ENCODE measurements around the gene DQX1. TPM values are rescaled to one million over a fixed set of nuclear protein-coding genes. Genes with fewer than 3 reads are reported as not detected.

The DQX1 gene
- total RNA-seq, 1 experiment from 2014 or later, result 1.3 TPM

DNA sequence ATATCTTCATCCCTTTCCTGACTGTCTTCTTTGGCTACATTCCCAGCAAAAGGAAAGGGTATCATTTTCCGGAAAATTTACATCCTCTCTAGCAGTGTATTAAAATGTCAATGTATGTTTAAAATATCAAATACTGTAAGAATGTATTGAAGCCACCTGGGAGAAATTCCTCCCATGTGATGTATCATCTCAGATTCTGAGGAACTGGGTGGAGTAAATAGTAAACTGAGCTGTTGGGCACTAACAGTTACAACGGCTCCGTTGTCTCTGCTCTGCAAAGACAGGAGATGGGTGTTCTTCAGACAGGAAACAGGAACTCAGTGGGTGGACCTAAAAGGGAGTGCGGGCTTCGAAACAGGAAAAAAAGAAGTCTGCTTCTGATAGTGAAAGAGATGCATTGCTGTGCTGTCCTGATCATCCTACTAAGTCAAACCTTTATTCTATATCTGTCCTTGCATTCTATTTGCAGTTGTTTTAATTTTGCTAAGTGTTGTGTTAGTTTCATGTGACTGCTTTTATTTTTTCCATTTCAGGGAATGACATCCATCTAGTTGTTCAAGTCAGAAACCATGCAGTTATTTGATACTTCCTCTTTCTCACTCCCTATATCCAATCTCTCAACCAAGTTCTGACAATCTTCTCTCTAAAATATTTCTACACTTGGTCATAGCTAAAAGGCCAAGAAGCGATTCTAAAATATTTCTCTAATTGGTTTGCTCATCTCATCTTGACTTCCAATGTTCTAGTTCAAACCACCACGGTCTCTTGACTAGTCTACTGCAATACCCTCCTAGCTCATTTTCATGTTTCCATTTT lies 47.9 kb upstream of the DQX1 start (continued):
- TF ChIP-seq ZNF423 (CRISPR knock-in tag; IDR thresholded peaks at IDR 0.05) (no peak), SP1 (CRISPR knock-in tag; conservative IDR thresholded peaks at IDR 0.05) (no peak)
- TF ChIP-seq, protein P1, sequence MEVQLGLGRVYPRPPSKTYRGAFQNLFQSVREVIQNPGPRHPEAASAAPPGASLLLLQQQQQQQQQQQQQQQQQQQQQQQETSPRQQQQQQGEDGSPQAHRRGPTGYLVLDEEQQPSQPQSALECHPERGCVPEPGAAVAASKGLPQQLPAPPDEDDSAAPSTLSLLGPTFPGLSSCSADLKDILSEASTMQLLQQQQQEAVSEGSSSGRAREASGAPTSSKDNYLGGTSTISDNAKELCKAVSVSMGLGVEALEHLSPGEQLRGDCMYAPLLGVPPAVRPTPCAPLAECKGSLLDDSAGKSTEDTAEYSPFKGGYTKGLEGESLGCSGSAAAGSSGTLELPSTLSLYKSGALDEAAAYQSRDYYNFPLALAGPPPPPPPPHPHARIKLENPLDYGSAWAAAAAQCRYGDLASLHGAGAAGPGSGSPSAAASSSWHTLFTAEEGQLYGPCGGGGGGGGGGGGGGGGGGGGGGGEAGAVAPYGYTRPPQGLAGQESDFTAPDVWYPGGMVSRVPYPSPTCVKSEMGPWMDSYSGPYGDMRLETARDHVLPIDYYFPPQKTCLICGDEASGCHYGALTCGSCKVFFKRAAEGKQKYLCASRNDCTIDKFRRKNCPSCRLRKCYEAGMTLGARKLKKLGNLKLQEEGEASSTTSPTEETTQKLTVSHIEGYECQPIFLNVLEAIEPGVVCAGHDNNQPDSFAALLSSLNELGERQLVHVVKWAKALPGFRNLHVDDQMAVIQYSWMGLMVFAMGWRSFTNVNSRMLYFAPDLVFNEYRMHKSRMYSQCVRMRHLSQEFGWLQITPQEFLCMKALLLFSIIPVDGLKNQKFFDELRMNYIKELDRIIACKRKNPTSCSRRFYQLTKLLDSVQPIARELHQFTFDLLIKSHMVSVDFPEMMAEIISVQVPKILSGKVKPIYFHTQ (CRISPR knock-in tag; IDR thresholded peaks at IDR 0.05), result no peak
- TF ChIP-seq, protein P2, sequence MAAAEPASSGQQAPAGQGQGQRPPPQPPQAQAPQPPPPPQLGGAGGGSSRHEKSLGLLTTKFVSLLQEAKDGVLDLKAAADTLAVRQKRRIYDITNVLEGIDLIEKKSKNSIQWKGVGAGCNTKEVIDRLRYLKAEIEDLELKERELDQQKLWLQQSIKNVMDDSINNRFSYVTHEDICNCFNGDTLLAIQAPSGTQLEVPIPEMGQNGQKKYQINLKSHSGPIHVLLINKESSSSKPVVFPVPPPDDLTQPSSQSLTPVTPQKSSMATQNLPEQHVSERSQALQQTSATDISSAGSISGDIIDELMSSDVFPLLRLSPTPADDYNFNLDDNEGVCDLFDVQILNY (CRISPR knock-in tag; IDR thresholded peaks at IDR 0.05), result no peak
- TF ChIP-seq, protein P3, sequence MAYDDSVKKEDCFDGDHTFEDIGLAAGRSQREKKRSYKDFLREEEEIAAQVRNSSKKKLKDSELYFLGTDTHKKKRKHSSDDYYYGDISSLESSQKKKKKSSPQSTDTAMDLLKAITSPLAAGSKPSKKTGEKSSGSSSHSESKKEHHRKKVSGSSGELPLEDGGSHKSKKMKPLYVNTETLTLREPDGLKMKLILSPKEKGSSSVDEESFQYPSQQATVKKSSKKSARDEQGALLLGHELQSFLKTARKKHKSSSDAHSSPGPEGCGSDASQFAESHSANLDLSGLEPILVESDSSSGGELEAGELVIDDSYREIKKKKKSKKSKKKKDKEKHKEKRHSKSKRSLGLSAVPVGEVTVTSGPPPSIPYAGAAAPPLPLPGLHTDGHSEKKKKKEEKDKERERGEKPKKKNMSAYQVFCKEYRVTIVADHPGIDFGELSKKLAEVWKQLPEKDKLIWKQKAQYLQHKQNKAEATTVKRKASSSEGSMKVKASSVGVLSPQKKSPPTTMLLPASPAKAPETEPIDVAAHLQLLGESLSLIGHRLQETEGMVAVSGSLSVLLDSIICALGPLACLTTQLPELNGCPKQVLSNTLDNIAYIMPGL (CRISPR knock-in tag; IDR thresholded peaks at IDR 0.05), result no peak

DNA sequence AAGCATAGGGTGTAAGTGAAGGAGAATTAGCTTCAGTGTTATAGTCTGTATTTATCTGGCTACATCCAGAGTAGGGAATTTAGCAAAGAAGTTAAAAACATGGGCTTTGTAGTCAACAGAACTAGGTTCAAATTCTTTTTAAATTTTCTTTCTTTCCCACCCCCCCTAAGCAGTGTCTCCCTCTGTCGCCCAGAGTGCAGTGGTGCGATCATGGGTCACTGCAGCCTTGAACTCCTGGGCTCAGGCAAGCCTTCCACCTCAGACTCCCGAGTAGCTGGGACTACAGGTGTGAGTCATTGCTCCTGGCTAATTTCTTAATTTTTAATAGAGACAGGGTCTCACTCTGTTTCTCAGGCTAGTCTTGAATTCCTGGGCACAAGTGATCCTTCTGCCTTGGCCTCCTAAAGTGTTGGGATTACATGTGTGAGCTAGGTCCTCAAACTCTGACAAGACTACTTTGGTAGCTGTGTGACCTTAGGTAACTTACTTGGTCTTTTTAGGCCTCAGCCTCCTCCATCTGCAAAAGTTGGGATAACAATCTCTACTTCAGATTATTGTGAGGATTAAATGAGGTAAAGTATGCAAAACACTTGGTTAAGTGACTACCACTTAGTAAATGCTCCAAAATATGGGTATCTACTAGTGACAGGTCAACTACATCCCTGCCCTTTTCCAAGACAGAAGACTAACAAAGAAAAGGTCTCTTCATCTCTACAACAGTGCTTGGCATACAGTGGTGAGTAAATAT lies 46.3 kb upstream of the DQX1 start:
- H3K4me3 Mint-ChIP-seq, result no peak overlapping the region
- H3K9me3 Mint-ChIP-seq, result no peaks in the 10 kb centered on the region
- peaks cover 6% of the 10 kb centered on the region for H3K4me1 Mint-ChIP-seq
- no peak overlapping the region for H3K27ac Mint-ChIP-seq
- peaks cover 28% of the 10 kb centered on the region for H3K27me3 Mint-ChIP-seq (ENCODE audit: low read depth)
- ChIA-PET CTCF (interaction anchor here (0.6 to 1.2 kb wide), 20 partner anchors 11 to 100 kb away, joined by 3 to 8 read pairs (median 4); partner anchors contain the start of genes DQX1, LOXL3, M1AP and MRPL53), POLR2A (no interaction called here)
- peak; percentile 76 for ATAC-seq
- TF ChIP-seq, protein P4, sequence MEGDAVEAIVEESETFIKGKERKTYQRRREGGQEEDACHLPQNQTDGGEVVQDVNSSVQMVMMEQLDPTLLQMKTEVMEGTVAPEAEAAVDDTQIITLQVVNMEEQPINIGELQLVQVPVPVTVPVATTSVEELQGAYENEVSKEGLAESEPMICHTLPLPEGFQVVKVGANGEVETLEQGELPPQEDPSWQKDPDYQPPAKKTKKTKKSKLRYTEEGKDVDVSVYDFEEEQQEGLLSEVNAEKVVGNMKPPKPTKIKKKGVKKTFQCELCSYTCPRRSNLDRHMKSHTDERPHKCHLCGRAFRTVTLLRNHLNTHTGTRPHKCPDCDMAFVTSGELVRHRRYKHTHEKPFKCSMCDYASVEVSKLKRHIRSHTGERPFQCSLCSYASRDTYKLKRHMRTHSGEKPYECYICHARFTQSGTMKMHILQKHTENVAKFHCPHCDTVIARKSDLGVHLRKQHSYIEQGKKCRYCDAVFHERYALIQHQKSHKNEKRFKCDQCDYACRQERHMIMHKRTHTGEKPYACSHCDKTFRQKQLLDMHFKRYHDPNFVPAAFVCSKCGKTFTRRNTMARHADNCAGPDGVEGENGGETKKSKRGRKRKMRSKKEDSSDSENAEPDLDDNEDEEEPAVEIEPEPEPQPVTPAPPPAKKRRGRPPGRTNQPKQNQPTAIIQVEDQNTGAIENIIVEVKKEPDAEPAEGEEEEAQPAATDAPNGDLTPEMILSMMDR (IDR thresholded peaks at IDR 0.05), result peak; percentile 35
- TF ChIP-seq ZNF232 (CRISPR knock-in tag; IDR thresholded peaks at IDR 0.05), result no peak
- TF ChIP-seq, protein P5, sequence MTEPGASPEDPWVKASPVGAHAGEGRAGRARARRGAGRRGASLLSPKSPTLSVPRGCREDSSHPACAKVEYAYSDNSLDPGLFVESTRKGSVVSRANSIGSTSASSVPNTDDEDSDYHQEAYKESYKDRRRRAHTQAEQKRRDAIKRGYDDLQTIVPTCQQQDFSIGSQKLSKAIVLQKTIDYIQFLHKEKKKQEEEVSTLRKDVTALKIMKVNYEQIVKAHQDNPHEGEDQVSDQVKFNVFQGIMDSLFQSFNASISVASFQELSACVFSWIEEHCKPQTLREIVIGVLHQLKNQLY (CRISPR knock-in tag; IDR thresholded peaks at IDR 0.05), result no peak
- no peaks in the 10 kb centered on the region for H3K36me3 Mint-ChIP-seq
- DNase-seq (ENCODE audit: low spot score), result peak; percentile 45

DNA sequence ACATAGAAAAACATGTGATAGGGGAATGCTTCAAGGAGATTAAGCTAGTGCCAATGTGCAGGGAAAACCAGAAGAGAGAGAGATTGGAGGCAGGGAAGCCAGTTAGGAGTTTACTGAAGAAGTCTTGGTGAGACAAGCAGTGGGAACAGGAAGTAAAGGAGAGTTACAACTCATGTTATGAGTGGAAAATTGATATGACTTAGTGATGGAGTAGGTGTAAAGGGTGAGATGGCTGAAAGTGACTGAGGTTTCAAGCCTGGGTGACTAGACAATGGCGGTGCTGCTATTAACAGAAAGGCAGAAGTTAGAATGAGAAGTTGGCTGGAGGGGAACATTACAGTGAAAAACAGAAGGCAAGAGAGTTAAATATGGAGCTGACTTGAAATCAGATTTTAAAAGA lies 45.0 kb upstream of the DQX1 start:
- POLR2A ChIA-PET, result no interaction called here
- no peak for DNase-seq (ENCODE audit: low spot score)
- ATAC-seq, result no peak
- H3K27me3 Mint-ChIP-seq (ENCODE audit: low read depth), result peaks cover 30% of the 10 kb centered on the region
- no peak overlapping the region for H3K27ac Mint-ChIP-seq
- CTCF ChIA-PET, result interaction anchor here (0.6 kb wide), 1 partner anchor 13 kb away, joined by 3 read pairs; no protein-coding TSS in a partner anchor
- TF ChIP-seq CREM (CRISPR knock-in tag; IDR thresholded peaks at IDR 0.05) (no peak), JUN (CRISPR knock-in tag; IDR thresholded peaks at IDR 0.05) (no peak), SMAD3 (CRISPR knock-in tag; IDR thresholded peaks at IDR 0.05; ENCODE audit: borderline replicate concordance) (no peak), EMX1 (CRISPR knock-in tag; IDR thresholded peaks at IDR 0.05) (no peak), NFE2L1 (CRISPR knock-in tag; IDR thresholded peaks at IDR 0.05) (no peak), ZNF121 (CRISPR knock-in tag; IDR thresholded peaks at IDR 0.05) (no peak)
- TF ChIP-seq, protein P6, sequence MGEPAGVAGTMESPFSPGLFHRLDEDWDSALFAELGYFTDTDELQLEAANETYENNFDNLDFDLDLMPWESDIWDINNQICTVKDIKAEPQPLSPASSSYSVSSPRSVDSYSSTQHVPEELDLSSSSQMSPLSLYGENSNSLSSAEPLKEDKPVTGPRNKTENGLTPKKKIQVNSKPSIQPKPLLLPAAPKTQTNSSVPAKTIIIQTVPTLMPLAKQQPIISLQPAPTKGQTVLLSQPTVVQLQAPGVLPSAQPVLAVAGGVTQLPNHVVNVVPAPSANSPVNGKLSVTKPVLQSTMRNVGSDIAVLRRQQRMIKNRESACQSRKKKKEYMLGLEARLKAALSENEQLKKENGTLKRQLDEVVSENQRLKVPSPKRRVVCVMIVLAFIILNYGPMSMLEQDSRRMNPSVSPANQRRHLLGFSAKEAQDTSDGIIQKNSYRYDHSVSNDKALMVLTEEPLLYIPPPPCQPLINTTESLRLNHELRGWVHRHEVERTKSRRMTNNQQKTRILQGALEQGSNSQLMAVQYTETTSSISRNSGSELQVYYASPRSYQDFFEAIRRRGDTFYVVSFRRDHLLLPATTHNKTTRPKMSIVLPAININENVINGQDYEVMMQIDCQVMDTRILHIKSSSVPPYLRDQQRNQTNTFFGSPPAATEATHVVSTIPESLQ (CRISPR knock-in tag; IDR thresholded peaks at IDR 0.05), result no peak
- no peak overlapping the region for H3K4me3 Mint-ChIP-seq
- peaks cover 6% of the 10 kb centered on the region for H3K4me1 Mint-ChIP-seq
- H3K36me3 Mint-ChIP-seq, result no peaks in the 10 kb centered on the region
- H3K9me3 Mint-ChIP-seq, result no peaks in the 10 kb centered on the region

All from WTC11 (cell line).